SK-N-SH (cell line): ENCODE results near the gene CSNK2A1.

Experiments used
- CTCF ChIP-seq: fragments of 200-600 bp; sonication (generic); IDR thresholded peaks from 2 replicates; pipeline ENCODE4 v1.6.1; 2017; ENCODE audit warnings: antibody characterized with exemption, mild to moderate bottlenecking, moderate library complexity
- EP300 ChIP-seq, 2 experiments: IDR thresholded peaks; 2 replicates each; pipeline versions ENCODE4 v1.4.0 to v1.6.1; 2012; ENCODE audit warnings: borderline replicate concordance in 1 of 2, low read depth in 1 of 2, low read length in 1 of 2
- FOXJ3 ChIP-seq: sonication (generic); formaldehyde crosslinking; IDR thresholded peaks from 2 replicates; pipeline ENCODE4 v1.5.1; 2020; ENCODE audit warnings: mild to moderate bottlenecking, missing genetic modification reagents
- JUND ChIP-seq: IDR thresholded peaks from 2 replicates; pipeline ENCODE4 v1.4.0; 2012
- MAX ChIP-seq: IDR thresholded peaks from 2 replicates; pipeline ENCODE4 v1.4.0; 2012; ENCODE audit warnings: low read depth
- MXI1 ChIP-seq: IDR thresholded peaks from 2 replicates; pipeline ENCODE4 v1.6.1; 2012; ENCODE audit warnings: mild to moderate bottlenecking, low read depth, low read length, improper control_type of control experiment
- PBX3 ChIP-seq: IDR thresholded peaks from 2 replicates; pipeline ENCODE4; 2012
- POLR2AphosphoS5 ChIP-seq: IDR thresholded peaks from 2 replicates; pipeline ENCODE4 v1.6.1; 2012; ENCODE audit warnings: low read depth, low read length
- RXRA ChIP-seq: IDR thresholded peaks from 2 replicates; pipeline ENCODE4 v1.4.0; 2012; ENCODE audit warnings: low read depth, mild to moderate bottlenecking, borderline replicate concordance
- SIN3A ChIP-seq: IDR thresholded peaks from 2 replicates; pipeline ENCODE4 v1.6.1; 2012; ENCODE audit warnings: low read depth, mild to moderate bottlenecking, low read length, moderate library complexity, borderline replicate concordance
- SMC3 ChIP-seq: IDR thresholded peaks from 2 replicates; pipeline ENCODE4 v1.6.1; 2012; ENCODE audit warnings: low read depth, low read length, improper control_type of control experiment
- YY1 ChIP-seq: IDR thresholded peaks from 2 replicates; pipeline ENCODE4 v1.4.0; 2012; ENCODE audit warnings: low read depth, mild to moderate bottlenecking

- TF ChIP-seq FOXJ3 (CRISPR knock-in tag) (no peak), SIN3A (no peak), SMC3 (no peak), CTCF (no peak), YY1 (no peak), MAX (no peak), EP300 (IDR thresholded peaks at IDR 0.05; ENCODE audit: borderline replicate concordance in 1 of 2, low read depth in 1 of 2, low read length in 1 of 2) (no peak), RXRA (no peak), POLR2AphosphoS5 (no peak), JUND (no peak), PBX3 (no peak), MXI1 (no peak)
Measured at GRCh38 chr20:584161-584970, 40.8 kb upstream of the CSNK2A1 start.
